Measurements from ENCODE around the gene ZNF445. TPM values are rescaled to one million over a fixed set of nuclear protein-coding genes. Genes with fewer than 3 reads are reported as not detected.
"Not testable (repeated sequence)": the region's sequence is repeated elsewhere in the genome, so short reads cannot be mapped to it uniquely, and the experiment has no call there.

ZNF445 gene
- total and polyA plus RNA-seq, 9 of the 15 experiments (the other 6 are each of a cell fraction or from before 2014, with no cell fraction given), result 1.2 to 26.9 (median 10.6) TPM

GRCh38 chr3:44504566-44504965 is 27.1 kb upstream of the ZNF445 start:
- H3K9me1 ChIP-seq (ENCODE audit: control insufficient read depth, insufficient read depth, low read length), result no peaks in the 10 kb centered on the region
- H4K20me1 ChIP-seq (replicated peaks; ENCODE audit: control insufficient read depth, insufficient read depth, low read length), result 0 out of 2 replicates have a peak, but pooled peaks cover 4% of the 10 kb centered on the region
- no TSS peak for BruUV-seq (replicated peaks)
- intact Hi-C loops (cut with micrococcal nuclease), result no loop called here
- ATAC-seq (no peak), DNase-seq (ENCODE audit: extremely low read depth in 1 of 4, low spot score in 3 of 4) (no peak), FAIRE-seq (no peak)
- in situ Hi-C loops (cut with MboI), result no loop called here
- TF ChIP-seq, protein P1, sequence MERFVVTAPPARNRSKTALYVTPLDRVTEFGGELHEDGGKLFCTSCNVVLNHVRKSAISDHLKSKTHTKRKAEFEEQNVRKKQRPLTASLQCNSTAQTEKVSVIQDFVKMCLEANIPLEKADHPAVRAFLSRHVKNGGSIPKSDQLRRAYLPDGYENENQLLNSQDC (CRISPR knock-in tag; IDR thresholded peaks at IDR 0.05), result no peak
- TF ChIP-seq, protein P2, sequence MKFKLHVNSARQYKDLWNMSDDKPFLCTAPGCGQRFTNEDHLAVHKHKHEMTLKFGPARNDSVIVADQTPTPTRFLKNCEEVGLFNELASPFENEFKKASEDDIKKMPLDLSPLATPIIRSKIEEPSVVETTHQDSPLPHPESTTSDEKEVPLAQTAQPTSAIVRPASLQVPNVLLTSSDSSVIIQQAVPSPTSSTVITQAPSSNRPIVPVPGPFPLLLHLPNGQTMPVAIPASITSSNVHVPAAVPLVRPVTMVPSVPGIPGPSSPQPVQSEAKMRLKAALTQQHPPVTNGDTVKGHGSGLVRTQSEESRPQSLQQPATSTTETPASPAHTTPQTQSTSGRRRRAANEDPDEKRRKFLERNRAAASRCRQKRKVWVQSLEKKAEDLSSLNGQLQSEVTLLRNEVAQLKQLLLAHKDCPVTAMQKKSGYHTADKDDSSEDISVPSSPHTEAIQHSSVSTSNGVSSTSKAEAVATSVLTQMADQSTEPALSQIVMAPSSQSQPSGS (CRISPR knock-in tag; IDR thresholded peaks at IDR 0.05), result no peak
- TF ChIP-seq MYC (IDR thresholded peaks at IDR 0.05; ENCODE audit: low read depth, low read length) (no peak), MYC (CRISPR knock-in tag; IDR thresholded peaks at IDR 0.05; ENCODE audit: borderline replicate concordance, low read depth) (no peak)
- H3K9ac ChIP-seq (ENCODE audit: insufficient read depth in 1 of 2, low read depth in 2 of 2, low read length in 2 of 2), result no peak overlapping the region
- no peaks in the 10 kb centered on the region for H3K27me3 ChIP-seq (ENCODE audit: control insufficient read depth in 2 of 2, insufficient read depth in 2 of 2, low read length in 2 of 2)
- H3K27ac ChIP-seq (ENCODE audit: extremely low read depth, low read depth, low read length), result no peak overlapping the region
- CTCF ChIA-PET (ENCODE audit: low intra/inter-chr PET ratio), result no interaction called here
- peaks cover 18% of the 10 kb centered on the region for H3K9me3 ChIP-seq (replicated peaks; ENCODE audit: control insufficient read depth, insufficient read depth, low read depth, low read length)
- peaks cover 0 to 8% of the 10 kb centered on the region in 2 experiments; a peak in 2 of 5 replicates for H3K4me1 ChIP-seq (replicated peaks in 1 of 2; ENCODE audit: control insufficient read depth in 2 of 2, insufficient read depth in 2 of 2, low read length in 2 of 2)
- peaks cover 60% of the 10 kb centered on the region for H3K79me2 ChIP-seq (ENCODE audit: control insufficient read depth, insufficient read depth, low read length)
- POLR2A ChIA-PET, result no interaction called here
- WGBS (ENCODE audit: insufficient coverage, low coverage, missing lambda C conversion rate), result 78% methylated on average over 1 of the region's 1 CpG
- no peak overlapping the region for H3K4me3 ChIP-seq
- no peak overlapping the region for H2AFZ ChIP-seq (ENCODE audit: low read depth, low read length)
- H3K36me3 ChIP-seq (ENCODE audit: control insufficient read depth, insufficient read depth, low read length), result peaks cover 43% of the 10 kb centered on the region
- H3K4me2 ChIP-seq (ENCODE audit: insufficient read depth, low read length), result no peak overlapping the region

DNA sequence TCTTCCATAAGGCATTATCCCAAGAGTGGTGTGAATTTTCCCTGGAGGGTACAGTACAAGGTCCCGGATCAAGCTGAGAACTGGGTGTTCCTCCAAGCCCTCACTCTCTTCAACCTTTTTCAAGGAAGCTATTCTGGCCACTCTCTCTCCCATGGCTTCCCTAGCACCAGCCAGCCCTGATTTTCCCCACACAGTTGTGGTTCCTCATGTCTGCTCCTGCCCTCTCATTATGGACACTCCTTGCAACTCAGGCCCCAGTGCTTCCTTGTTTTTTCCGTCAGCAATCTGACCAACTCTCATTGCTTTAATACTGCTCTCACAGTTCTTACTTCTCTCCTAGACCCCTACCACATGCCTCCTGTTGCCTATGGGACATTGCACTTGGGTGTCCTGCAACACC is 25.7 kb upstream of the ZNF445 start:
- ATAC-seq; intact Hi-C loops (cut with micrococcal nuclease); H3K27ac ChIP-seq (ENCODE audit: extremely low read depth, low read depth, low read length); CTCF ChIA-PET (ENCODE audit: low intra/inter-chr PET ratio); H3K9me1 ChIP-seq (ENCODE audit: control insufficient read depth, insufficient read depth, low read length); H4K20me1 ChIP-seq (replicated peaks; ENCODE audit: control insufficient read depth, insufficient read depth, low read length); DNase-seq (ENCODE audit: extremely low read depth in 1 of 4, low spot score in 3 of 4); H3K4me2 ChIP-seq (ENCODE audit: insufficient read depth, low read length); H2AFZ ChIP-seq (ENCODE audit: low read depth, low read length); in situ Hi-C loops (cut with MboI); H3K9ac ChIP-seq (ENCODE audit: insufficient read depth in 1 of 2, low read depth in 2 of 2, low read length in 2 of 2); H3K4me3 ChIP-seq; H3K27me3 ChIP-seq (ENCODE audit: control insufficient read depth in 2 of 2, insufficient read depth in 2 of 2, low read length in 2 of 2); BruUV-seq (replicated peaks); H3K4me1 ChIP-seq (replicated peaks in 1 of 2; ENCODE audit: control insufficient read depth in 2 of 2, insufficient read depth in 2 of 2, low read length in 2 of 2); FAIRE-seq: not testable (repeated sequence)
- WGBS (ENCODE audit: insufficient coverage, low coverage, missing lambda C conversion rate), result 95% methylated on average over 2 of the region's 2 CpGs
- Histone ChIP-seq H3K9me3 (replicated peaks; ENCODE audit: control insufficient read depth, insufficient read depth, low read depth, low read length) (peaks cover 30% of the 10 kb centered on the region), H3K79me2 (ENCODE audit: control insufficient read depth, insufficient read depth, low read length) (peaks cover 47% of the 10 kb centered on the region), H3K36me3 (ENCODE audit: control insufficient read depth, insufficient read depth, low read length) (peaks cover 56% of the 10 kb centered on the region)
- POLR2A ChIA-PET, result interaction anchor here (0.7 to 1.4 kb wide), 2 partner anchors 8 to 31 kb away, joined by 3 to 4 read pairs; no protein-coding TSS in a partner anchor

Data from K562 (cell line).